NCI-H1417 (cell line): ENCODE data around the gene MTHFD1.

Source experiments
- DNase-seq, 3 experiments: peaks; one replicate each; lab custom pipeline; 2025; lab: John Stamatoyannopoulos, UW

Gene MTHFD1

DNA sequence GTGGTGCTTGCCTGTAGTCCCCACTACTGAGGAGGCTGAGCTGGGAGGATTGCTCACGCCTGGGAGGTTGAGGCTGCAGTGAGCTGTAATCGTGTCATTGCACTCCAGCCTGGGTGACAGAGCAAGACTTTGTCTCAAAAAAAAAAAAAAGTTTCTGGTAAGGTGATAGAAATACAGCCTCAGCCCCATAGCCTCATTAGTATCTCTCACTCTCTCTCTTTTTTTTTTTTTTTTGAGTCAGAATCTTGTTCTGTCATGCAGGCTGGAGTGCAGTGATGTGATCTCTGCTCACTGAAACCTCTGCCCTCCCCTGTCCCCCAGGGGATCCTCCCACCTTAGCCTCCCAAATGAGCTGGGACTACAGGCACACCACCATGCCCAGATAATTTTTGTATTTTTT lies 19.2 kb downstream of the MTHFD1 start:
- DNase-seq = no peak

DNA sequence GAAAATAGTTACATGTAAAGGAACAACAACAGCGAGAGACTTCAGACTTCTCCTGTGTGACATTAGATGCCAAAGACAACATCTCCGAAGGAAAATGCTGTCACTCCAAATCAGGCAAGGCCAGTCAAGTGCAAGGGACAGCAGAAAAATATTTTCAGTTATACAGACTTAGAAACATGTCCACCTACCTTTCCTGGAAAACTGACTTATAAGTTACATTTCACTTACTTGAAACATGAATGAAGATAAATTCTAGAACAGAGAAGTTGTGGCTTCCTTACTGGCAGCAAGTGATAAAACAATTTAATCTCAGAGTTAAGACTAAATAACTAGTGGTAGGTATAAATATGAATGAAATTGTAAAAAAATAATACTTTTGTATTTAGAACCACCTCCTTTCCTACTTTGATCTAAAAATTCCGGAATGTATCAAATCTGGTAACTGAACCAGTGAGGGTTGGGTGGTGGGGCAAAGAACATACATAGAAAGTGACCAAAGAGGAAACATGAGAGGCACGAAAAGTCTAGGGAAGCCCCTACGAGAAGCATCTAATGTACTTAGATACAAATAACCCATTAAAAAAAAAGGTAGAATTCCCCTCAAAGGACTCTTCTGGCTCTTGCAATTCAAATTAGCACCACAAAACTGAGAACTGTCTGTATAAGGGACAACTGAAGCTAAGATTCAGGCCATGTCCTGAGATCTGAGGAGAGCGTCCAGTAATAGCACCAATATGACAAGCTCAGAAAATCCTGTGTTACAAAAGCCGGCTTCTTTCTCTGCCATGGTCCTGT lies 21.2 kb downstream of the MTHFD1 start:
- DNase-seq = no peak

- DNase-seq = peak in 2 of 3 experiments; percentile 4 to 10
Measured at GRCh38 chr14:64410084-64410774, 22.1 kb downstream of the MTHFD1 start.

GRCh38 chr14:64411001-64411400 lies 22.8 kb downstream of the MTHFD1 start:
- no peak for DNase-seq

- no peak for DNase-seq
Measured at GRCh38 chr14:64412237-64412636, 24.1 kb downstream of the MTHFD1 start.

DNA sequence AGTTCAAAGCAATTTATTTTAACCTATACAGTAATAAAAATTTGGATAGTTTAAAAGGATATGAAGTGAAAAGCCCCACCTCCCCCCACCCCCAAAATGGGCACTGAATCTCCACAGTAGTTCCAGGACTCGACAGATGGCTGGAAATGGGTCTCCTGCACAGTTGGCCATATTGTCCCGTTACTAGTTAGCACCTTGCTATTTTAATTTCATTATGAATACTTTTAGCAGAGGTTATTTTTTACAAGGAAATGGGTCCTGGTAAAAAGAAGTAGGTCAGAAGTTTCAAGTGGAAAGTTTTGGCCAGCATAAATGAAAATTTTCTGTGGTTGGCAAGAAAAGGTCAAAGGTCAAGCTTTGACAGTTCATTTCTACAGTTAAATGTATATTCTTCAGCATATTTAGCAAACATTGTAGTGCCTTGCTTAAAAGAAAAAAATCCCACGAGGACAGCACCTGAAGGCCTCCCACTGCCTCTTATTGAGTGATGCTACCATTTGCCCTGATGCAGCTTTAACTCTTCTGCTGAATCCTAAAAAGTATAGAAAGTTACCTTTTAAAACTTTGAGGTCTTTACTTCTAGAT lies 28.3 kb downstream of the MTHFD1 start:
- no peak for DNase-seq

DNA sequence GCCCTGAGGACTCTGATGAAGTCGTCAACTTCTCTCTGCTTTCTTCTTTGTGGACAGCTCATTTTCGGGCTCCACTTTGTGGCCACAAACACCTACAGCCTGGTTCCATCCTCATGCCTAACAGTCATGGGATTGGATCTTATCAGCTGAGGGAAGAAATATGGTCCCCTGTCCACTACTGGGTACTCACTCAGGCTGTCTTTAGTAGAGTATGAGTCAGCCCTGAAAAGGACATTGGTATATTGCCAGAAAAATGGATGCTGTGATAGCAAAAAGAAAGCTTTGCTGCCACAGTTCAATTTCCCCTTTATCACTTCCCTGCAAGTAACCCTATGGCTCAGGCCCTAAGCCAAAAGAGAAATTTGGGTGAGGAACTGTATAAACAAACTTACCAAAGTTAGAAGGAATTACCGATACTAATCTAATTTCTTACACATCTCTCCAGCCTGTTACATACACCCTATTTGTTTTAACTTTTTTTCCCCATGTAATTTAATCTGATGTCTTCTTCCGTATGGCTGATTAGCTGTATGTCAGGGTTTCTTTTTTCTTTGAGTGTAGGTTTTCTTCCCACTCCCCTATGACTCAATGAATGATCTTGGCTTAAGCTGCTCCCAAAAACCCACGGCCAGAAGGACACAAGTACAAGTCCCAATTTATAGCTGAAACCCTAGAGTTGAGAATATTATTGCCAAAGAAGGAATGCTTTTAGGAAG lies 29.1 kb downstream of the MTHFD1 start:
- DNase-seq = no peak

- no peak for DNase-seq
Measured at GRCh38 chr14:64417771-64418125, 29.6 kb downstream of the MTHFD1 start.

DNA sequence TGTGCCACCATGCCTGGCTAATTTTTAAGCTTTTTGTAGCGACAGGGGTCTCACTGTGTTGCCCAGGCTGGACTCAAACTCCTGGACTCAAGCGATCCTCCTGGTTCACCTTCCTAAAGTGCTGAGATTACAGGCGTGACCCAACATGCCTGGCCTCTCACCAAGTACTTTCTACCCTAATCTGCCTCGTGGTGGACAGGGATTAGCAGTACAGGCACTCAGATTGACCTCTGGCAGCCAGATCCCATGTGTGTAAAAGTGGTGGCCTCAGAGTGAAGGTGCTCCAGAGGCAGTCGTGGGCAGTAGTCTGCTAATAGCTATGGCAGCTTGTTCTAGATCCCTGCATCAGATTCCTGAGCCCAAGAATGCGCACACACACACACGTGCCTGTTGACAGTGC lies 30.9 kb downstream of the MTHFD1 start:
- DNase-seq = no peak

- DNase-seq = no peak
Measured at GRCh38 chr14:64421166-64421565, 33.0 kb downstream of the MTHFD1 start.

- no peak for DNase-seq
Measured at GRCh38 chr14:64422005-64422404, 33.9 kb downstream of the MTHFD1 start.

- no peak for DNase-seq
Measured at GRCh38 chr14:64422756-64423155, 34.6 kb downstream of the MTHFD1 start.

- no peak for DNase-seq
Measured at GRCh38 chr14:64423987-64424386, 35.8 kb downstream of the MTHFD1 start.

DNA sequence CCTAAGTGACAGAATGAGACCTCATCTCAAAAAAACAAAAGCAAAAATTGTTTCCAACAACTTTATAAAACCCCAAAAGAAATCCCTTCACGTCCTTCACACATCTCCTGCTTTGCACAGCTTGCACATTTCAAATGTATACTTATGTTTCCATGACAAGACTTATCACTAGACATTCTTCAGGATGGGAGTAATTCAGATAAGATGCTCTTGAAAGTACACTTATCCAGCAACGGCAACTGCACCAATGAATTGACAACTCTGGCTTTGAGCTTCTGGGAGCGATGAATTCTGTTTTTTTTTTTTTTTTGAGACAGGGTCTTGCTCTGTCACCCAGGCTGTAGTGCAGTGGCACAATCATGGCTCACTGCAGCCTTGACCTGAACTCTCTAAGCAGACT lies 46.4 kb downstream of the MTHFD1 start:
- DNase-seq = no peak

GRCh38 chr14:64438181-64438841 lies 50.2 kb downstream of the MTHFD1 start:
- no peak for DNase-seq

- DNase-seq = no peak
Measured at GRCh38 chr14:64439141-64439540, 51.0 kb downstream of the MTHFD1 start.

DNA sequence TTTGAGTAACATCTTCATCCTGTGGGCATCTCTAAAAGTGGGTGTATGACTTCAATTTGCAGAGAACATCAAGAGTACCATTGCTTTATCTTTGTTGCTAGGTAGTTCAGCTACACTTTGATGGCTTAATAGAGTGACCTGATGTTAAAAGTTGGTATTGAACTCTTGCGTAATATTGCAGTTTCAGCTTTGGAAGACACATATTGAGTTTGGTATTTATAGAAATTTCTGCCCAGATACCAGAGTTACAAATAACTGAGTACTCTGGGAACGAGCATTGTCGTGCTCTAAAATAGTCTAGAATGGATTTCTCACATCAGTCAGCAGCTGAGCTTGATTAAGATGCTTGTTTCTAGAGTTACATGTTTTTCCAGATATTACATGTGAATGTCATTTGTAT lies 52.3 kb downstream of the MTHFD1 start:
- DNase-seq = no peak

- DNase-seq = no peak
Measured at GRCh38 chr14:64442300-64442988, 54.3 kb downstream of the MTHFD1 start.

DNA sequence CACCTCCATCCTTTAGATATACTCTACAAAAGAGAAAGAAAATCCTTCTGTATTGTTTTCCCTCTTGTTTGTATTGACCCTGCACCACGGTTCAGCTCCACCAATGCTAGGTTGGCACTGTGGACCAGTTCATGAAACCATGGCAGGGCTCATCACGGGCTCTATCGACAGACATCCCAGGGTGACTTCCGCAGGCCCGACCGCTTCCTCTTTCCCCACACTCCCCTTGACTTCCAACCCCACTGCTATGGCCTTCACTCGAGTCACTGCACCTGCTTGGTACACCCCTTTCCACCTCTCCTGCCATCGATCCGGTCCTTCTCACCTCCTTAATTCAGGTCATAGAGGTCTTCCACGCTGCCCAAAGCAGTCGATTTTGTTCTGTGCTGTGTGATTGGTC lies 56.0 kb downstream of the MTHFD1 start:
- no peak for DNase-seq

DNA sequence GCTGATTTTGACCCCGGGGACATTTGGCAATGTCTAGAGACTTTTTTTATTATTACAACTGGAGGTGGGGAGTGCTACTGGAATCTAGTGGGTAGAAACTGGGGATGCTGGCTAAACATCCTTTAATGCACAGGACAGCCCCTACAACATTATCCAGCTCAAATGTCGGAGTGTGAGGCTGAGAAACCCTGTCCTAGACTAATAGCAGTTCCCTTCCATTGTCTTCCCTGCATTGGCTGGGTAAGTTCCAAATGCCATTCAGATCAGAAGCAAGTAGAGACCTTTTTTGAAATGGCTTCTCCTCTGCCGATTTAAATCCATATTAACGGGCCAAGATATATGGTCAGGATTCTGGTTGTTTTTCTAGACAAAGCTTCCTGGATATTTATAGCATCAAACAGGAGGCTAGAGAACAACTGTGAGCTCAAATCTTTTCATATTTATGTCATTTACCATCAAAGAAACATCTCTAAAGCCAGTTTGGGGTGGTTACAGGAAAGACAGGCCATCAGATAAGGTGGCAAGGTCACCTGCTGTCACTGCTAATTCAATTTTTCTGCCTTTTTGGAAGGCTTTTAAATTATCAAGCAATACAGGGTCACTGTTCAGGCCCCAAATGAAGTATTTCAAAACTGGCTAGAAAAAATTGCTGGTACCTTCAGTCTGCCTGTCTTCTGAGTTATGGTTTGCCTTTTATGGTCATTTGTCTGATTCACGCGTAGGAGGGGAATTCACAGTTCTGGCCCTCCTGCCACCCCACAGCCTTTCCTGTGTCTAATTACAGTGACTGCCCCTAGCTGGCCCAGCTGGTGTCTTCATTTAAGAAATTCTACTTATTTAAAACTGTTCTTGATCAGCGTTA lies 57.1 kb downstream of the MTHFD1 start:
- no peak for DNase-seq
